ENCODE results near the gene ESR2. TPM values are rescaled to one million over a fixed set of nuclear protein-coding genes. Genes with fewer than 3 reads are reported as not detected.

ESR2 gene
- polyA plus RNA-seq, 1 of the 3 experiments (the other 2 are of a cell fraction): 0.03 TPM

DNA sequence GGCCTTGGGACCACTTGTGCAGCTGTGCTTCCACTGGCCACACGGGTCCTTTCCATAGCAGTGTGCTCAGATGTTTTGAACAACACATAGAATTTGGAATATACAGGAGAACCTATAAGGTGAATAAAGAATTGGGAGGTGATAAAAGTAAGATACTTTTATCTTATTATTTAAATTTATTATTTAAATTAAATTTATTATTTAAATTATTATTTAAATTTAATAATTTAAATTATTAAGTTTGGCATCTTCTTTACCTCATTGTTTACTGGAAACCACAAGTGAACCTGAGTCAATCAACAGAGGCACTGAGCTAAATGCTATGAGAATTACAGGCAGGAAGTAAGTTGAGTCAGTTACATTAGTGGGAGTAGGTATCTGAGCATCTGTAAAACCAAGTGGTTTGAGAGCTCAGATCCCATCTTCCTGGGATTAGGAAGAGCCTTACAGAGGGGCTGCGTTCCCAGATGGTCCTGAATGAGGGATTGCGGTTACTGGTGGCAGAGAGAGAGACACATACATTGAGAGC is 103.1 kb downstream of the ESR2 start:
- 0 out of 4 replicates have a peak overlapping the region, but pooled peaks of 1 of the 2 experiments have one; percentile 15 for H3K27ac ChIP-seq (ENCODE audit: low read depth in 2 of 2, low read length in 1 of 2)
- no peaks in the 10 kb centered on the region for H3K27me3 ChIP-seq (ENCODE audit: insufficient read depth)
- no peak overlapping the region for H3K4me3 ChIP-seq (ENCODE audit: low read depth in 2 of 2, low read length in 1 of 2)
- ChIA-PET CTCF (no interaction called here), POLR2A (no interaction called here)
- peaks cover 0 to 6% of the 10 kb centered on the region in 2 experiments; a peak in 2 of 4 replicates for H3K4me1 ChIP-seq (ENCODE audit: control insufficient read depth in 1 of 2, insufficient read depth in 2 of 2, low read depth in 1 of 2, low read length in 1 of 2)
- 97% methylated on average over 3 of the region's 3 CpGs for WGBS (ENCODE audit: low lambda C conversion rate)
- no peaks in the 10 kb centered on the region for H3K9me2 ChIP-seq
- H3F3A ChIP-seq (replicated peaks; ENCODE audit: insufficient read depth): no peaks in the 10 kb centered on the region
- no peak overlapping the region for H2AFZ ChIP-seq (ENCODE audit: low read depth)
- no peak for TF ChIP-seq RXRA (IDR thresholded peaks at IDR 0.05; ENCODE audit: borderline replicate concordance, low read depth)
- TF ChIP-seq, protein P1, sequence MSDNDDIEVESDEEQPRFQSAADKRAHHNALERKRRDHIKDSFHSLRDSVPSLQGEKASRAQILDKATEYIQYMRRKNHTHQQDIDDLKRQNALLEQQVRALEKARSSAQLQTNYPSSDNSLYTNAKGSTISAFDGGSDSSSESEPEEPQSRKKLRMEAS (IDR thresholded peaks at IDR 0.05; ENCODE audit: low read depth): no peak
- TF ChIP-seq, protein P2, sequence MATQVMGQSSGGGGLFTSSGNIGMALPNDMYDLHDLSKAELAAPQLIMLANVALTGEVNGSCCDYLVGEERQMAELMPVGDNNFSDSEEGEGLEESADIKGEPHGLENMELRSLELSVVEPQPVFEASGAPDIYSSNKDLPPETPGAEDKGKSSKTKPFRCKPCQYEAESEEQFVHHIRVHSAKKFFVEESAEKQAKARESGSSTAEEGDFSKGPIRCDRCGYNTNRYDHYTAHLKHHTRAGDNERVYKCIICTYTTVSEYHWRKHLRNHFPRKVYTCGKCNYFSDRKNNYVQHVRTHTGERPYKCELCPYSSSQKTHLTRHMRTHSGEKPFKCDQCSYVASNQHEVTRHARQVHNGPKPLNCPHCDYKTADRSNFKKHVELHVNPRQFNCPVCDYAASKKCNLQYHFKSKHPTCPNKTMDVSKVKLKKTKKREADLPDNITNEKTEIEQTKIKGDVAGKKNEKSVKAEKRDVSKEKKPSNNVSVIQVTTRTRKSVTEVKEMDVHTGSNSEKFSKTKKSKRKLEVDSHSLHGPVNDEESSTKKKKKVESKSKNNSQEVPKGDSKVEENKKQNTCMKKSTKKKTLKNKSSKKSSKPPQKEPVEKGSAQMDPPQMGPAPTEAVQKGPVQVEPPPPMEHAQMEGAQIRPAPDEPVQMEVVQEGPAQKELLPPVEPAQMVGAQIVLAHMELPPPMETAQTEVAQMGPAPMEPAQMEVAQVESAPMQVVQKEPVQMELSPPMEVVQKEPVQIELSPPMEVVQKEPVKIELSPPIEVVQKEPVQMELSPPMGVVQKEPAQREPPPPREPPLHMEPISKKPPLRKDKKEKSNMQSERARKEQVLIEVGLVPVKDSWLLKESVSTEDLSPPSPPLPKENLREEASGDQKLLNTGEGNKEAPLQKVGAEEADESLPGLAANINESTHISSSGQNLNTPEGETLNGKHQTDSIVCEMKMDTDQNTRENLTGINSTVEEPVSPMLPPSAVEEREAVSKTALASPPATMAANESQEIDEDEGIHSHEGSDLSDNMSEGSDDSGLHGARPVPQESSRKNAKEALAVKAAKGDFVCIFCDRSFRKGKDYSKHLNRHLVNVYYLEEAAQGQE (IDR thresholded peaks at IDR 0.05; ENCODE audit: low read depth, low read length): no peak
- TF ChIP-seq RFX5 (IDR thresholded peaks at IDR 0.05; ENCODE audit: low read length): no peak
- TF ChIP-seq, protein P3, sequence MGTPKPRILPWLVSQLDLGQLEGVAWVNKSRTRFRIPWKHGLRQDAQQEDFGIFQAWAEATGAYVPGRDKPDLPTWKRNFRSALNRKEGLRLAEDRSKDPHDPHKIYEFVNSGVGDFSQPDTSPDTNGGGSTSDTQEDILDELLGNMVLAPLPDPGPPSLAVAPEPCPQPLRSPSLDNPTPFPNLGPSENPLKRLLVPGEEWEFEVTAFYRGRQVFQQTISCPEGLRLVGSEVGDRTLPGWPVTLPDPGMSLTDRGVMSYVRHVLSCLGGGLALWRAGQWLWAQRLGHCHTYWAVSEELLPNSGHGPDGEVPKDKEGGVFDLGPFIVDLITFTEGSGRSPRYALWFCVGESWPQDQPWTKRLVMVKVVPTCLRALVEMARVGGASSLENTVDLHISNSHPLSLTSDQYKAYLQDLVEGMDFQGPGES (IDR thresholded peaks at IDR 0.05; ENCODE audit: low read depth, low read length): no peak
- TF ChIP-seq NFIC (IDR thresholded peaks at IDR 0.05; ENCODE audit: borderline replicate concordance): no peak
- TF ChIP-seq, protein P4, sequence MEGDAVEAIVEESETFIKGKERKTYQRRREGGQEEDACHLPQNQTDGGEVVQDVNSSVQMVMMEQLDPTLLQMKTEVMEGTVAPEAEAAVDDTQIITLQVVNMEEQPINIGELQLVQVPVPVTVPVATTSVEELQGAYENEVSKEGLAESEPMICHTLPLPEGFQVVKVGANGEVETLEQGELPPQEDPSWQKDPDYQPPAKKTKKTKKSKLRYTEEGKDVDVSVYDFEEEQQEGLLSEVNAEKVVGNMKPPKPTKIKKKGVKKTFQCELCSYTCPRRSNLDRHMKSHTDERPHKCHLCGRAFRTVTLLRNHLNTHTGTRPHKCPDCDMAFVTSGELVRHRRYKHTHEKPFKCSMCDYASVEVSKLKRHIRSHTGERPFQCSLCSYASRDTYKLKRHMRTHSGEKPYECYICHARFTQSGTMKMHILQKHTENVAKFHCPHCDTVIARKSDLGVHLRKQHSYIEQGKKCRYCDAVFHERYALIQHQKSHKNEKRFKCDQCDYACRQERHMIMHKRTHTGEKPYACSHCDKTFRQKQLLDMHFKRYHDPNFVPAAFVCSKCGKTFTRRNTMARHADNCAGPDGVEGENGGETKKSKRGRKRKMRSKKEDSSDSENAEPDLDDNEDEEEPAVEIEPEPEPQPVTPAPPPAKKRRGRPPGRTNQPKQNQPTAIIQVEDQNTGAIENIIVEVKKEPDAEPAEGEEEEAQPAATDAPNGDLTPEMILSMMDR (IDR thresholded peaks at IDR 0.05): no peak
- no peak for TF ChIP-seq ELF1 (IDR thresholded peaks at IDR 0.05)
- TF ChIP-seq FOXJ3 (CRISPR knock-in tag; IDR thresholded peaks at IDR 0.05): no peak
- no peaks in the 10 kb centered on the region for H3K79me2 ChIP-seq (ENCODE audit: insufficient read depth)
- DNase-seq: no peak
- H3K36me3 ChIP-seq (replicated peaks in 1 of 2; ENCODE audit: control insufficient read depth in 1 of 2, insufficient read depth in 2 of 2, low read length in 1 of 2): no peaks in the 10 kb centered on the region
- no peaks in the 10 kb centered on the region for H4K20me1 ChIP-seq (ENCODE audit: insufficient read depth)
- H3K4me2 ChIP-seq: no peak overlapping the region
- no peak overlapping the region for H3K9ac ChIP-seq
- no peaks in the 10 kb centered on the region for H3K9me3 ChIP-seq

DNA sequence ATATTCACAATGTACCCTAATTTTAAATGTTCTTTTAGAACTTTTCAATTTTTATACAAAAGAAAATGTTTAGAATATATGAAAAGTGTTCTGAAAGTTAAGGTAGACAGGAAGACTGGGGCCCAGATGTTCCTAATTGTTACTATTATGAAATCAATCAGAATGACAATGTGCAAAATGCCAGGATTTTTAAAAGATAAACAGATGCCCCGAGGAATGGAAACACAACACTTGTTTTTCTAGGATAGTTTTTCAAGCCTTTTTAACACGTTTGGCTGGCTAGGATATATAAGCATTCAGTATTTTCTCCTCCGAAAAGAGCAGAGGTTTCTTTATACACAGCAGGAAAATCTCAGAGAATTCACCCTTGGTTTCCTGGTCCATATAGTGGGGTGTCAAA is 106.8 kb downstream of the ESR2 start:
- Histone ChIP-seq H4K20me1 (ENCODE audit: insufficient read depth) (no peaks in the 10 kb centered on the region), H3K4me1 (ENCODE audit: control insufficient read depth in 1 of 2, insufficient read depth in 2 of 2, low read depth in 1 of 2, low read length in 1 of 2) (peaks cover 0 to 6% of the 10 kb centered on the region in 2 experiments; a peak in 2 of 4 replicates), H3K9me2 (no peaks in the 10 kb centered on the region), H3K36me3 (replicated peaks in 1 of 2; ENCODE audit: control insufficient read depth in 1 of 2, insufficient read depth in 2 of 2, low read length in 1 of 2) (no peaks in the 10 kb centered on the region), H3K27ac (ENCODE audit: low read depth in 2 of 2, low read length in 1 of 2) (no peak overlapping the region), H3K9ac (no peak overlapping the region), H3K79me2 (ENCODE audit: insufficient read depth) (no peaks in the 10 kb centered on the region), H3K4me3 (ENCODE audit: low read depth in 2 of 2, low read length in 1 of 2) (no peak overlapping the region), H3K27me3 (ENCODE audit: insufficient read depth) (no peaks in the 10 kb centered on the region), H2AFZ (ENCODE audit: low read depth) (no peak overlapping the region), H3F3A (replicated peaks; ENCODE audit: insufficient read depth) (no peaks in the 10 kb centered on the region), H3K4me2 (no peak overlapping the region), H3K9me3 (no peaks in the 10 kb centered on the region)
- ChIA-PET POLR2A (interaction anchor here (1.2 kb wide), 1 partner anchor 10 kb away, joined by 4 read pairs; no protein-coding TSS in a partner anchor), CTCF (no interaction called here)
- no peak for DNase-seq
- WGBS (ENCODE audit: low lambda C conversion rate): 60% methylated on average over 3 of the region's 3 CpGs
- TF ChIP-seq, protein P5, sequence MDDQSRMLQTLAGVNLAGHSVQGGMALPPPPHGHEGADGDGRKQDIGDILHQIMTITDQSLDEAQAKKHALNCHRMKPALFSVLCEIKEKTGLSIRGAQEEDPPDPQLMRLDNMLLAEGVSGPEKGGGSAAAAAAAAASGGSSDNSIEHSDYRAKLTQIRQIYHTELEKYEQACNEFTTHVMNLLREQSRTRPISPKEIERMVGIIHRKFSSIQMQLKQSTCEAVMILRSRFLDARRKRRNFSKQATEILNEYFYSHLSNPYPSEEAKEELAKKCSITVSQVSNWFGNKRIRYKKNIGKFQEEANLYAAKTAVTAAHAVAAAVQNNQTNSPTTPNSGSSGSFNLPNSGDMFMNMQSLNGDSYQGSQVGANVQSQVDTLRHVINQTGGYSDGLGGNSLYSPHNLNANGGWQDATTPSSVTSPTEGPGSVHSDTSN (IDR thresholded peaks at IDR 0.05): no peak
- TF ChIP-seq GATA2 (CRISPR knock-in tag; IDR thresholded peaks at IDR 0.05) (no peak), FOXM1 (IDR thresholded peaks at IDR 0.05; ENCODE audit: low read depth) (no peak), RAD21 (IDR thresholded peaks at IDR 0.05; ENCODE audit: low read length) (no peak), SMC3 (IDR thresholded peaks at IDR 0.05; ENCODE audit: low read depth, low read length) (no peak)
- TF ChIP-seq, protein P6, sequence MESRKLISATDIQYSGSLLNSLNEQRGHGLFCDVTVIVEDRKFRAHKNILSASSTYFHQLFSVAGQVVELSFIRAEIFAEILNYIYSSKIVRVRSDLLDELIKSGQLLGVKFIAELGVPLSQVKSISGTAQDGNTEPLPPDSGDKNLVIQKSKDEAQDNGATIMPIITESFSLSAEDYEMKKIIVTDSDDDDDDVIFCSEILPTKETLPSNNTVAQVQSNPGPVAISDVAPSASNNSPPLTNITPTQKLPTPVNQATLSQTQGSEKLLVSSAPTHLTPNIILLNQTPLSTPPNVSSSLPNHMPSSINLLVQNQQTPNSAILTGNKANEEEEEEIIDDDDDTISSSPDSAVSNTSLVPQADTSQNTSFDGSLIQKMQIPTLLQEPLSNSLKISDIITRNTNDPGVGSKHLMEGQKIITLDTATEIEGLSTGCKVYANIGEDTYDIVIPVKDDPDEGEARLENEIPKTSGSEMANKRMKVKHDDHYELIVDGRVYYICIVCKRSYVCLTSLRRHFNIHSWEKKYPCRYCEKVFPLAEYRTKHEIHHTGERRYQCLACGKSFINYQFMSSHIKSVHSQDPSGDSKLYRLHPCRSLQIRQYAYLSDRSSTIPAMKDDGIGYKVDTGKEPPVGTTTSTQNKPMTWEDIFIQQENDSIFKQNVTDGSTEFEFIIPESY (IDR thresholded peaks at IDR 0.05; ENCODE audit: borderline replicate concordance, low read depth): no peak

All from SK-N-SH (cell line).